ENCODE measurements around the gene MXD1. TPM values are rescaled to one million over a fixed set of nuclear protein-coding genes. Genes with fewer than 3 reads are reported as not detected.

Gene MXD1
- total RNA-seq, 1 donor = 14.5 TPM

GRCh38 chr2:69977186-69977585 lies 62.3 kb downstream of the MXD1 start:
- Histone ChIP-seq H3K79me2 (ENCODE audit: insufficient read depth, low read length) (no peaks in the 10 kb centered on the region), H3K4me2 (ENCODE audit: insufficient read depth, low read length) (no peak overlapping the region), H3K36me3 (ENCODE audit: insufficient read depth, low read length) (no peaks in the 10 kb centered on the region), H2AFZ (ENCODE audit: low read length) (no peak overlapping the region), H3K27ac (ENCODE audit: low read depth, low read length) (no peak overlapping the region), H3K4me3 (ENCODE audit: insufficient read depth, low read length) (no peak overlapping the region), H3K9me3 (ENCODE audit: low read depth, low read length) (no peaks in the 10 kb centered on the region), H4K20me1 (ENCODE audit: insufficient read depth, low read length) (no peaks in the 10 kb centered on the region), H3K4me1 (ENCODE audit: insufficient read depth, low read length) (no peaks in the 10 kb centered on the region), H3K27me3 (ENCODE audit: insufficient read depth, low read length) (no peaks in the 10 kb centered on the region)
- TF ChIP-seq, protein P1, sequence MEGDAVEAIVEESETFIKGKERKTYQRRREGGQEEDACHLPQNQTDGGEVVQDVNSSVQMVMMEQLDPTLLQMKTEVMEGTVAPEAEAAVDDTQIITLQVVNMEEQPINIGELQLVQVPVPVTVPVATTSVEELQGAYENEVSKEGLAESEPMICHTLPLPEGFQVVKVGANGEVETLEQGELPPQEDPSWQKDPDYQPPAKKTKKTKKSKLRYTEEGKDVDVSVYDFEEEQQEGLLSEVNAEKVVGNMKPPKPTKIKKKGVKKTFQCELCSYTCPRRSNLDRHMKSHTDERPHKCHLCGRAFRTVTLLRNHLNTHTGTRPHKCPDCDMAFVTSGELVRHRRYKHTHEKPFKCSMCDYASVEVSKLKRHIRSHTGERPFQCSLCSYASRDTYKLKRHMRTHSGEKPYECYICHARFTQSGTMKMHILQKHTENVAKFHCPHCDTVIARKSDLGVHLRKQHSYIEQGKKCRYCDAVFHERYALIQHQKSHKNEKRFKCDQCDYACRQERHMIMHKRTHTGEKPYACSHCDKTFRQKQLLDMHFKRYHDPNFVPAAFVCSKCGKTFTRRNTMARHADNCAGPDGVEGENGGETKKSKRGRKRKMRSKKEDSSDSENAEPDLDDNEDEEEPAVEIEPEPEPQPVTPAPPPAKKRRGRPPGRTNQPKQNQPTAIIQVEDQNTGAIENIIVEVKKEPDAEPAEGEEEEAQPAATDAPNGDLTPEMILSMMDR (IDR thresholded peaks at IDR 0.05; ENCODE audit: extremely low read depth, low read depth, low read length) = no peak
- DNase-seq (ENCODE audit: insufficient read length, low spot score, missing footprints) = no peak

DNA sequence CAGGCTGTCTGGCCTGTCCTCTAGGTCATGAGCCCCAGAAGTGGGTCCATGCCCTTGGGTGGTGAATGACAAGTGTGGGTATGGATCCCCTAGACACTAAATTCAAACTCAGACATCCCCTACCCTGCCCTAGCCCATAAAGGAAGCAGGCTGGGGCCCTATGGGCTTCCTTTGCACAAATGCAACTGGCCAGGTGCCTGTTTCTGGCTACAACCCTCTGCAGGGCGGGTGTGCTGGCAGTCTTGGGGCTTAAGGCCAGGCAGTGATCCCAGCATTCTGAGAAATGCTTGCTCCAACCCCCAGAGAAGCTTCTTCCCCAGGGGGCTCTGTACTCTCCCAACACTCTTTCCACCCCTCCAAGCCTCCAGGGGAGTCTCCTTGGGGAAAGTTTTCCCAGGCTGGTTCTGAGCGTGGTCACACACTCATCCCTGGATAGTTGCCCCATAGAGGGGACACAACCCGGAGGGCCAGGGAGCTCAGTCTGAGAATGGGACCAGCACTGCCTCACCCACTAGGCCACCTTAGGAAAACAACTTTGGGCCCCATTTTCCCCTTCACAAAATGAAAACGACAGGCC lies 63.1 kb downstream of the MXD1 start:
- H2AFZ ChIP-seq (ENCODE audit: low read length) = no peak overlapping the region
- no peak overlapping the region for H3K27ac ChIP-seq (ENCODE audit: low read depth, low read length)
- no peaks in the 10 kb centered on the region for H3K36me3 ChIP-seq (ENCODE audit: insufficient read depth, low read length)
- TF ChIP-seq, protein P1 (IDR thresholded peaks at IDR 0.05; ENCODE audit: extremely low read depth, low read depth, low read length) = no peak
- H4K20me1 ChIP-seq (ENCODE audit: insufficient read depth, low read length) = no peaks in the 10 kb centered on the region
- H3K4me1 ChIP-seq (ENCODE audit: insufficient read depth, low read length) = no peaks in the 10 kb centered on the region
- H3K4me2 ChIP-seq (ENCODE audit: insufficient read depth, low read length) = no peak overlapping the region
- no peak overlapping the region for H3K4me3 ChIP-seq (ENCODE audit: insufficient read depth, low read length)
- no peaks in the 10 kb centered on the region for H3K79me2 ChIP-seq (ENCODE audit: insufficient read depth, low read length)
- DNase-seq (ENCODE audit: insufficient read length, low spot score, missing footprints) = no peak
- H3K9me3 ChIP-seq (ENCODE audit: low read depth, low read length) = no peaks in the 10 kb centered on the region
- H3K27me3 ChIP-seq (ENCODE audit: insufficient read depth, low read length) = no peaks in the 10 kb centered on the region

- no peak for DNase-seq (ENCODE audit: insufficient read length, low spot score, missing footprints)
- no peaks in the 10 kb centered on the region for H3K36me3 ChIP-seq (ENCODE audit: insufficient read depth, low read length)
- H3K79me2 ChIP-seq (ENCODE audit: insufficient read depth, low read length) = no peaks in the 10 kb centered on the region
- TF ChIP-seq, protein P1 (IDR thresholded peaks at IDR 0.05; ENCODE audit: extremely low read depth, low read depth, low read length) = no peak
- H3K4me1 ChIP-seq (ENCODE audit: insufficient read depth, low read length) = no peaks in the 10 kb centered on the region
- H3K4me3 ChIP-seq (ENCODE audit: insufficient read depth, low read length) = no peak overlapping the region
- no peak overlapping the region for H3K27ac ChIP-seq (ENCODE audit: low read depth, low read length)
- H3K27me3 ChIP-seq (ENCODE audit: insufficient read depth, low read length) = no peaks in the 10 kb centered on the region
- H2AFZ ChIP-seq (ENCODE audit: low read length) = no peak overlapping the region
- H3K9me3 ChIP-seq (ENCODE audit: low read depth, low read length) = no peaks in the 10 kb centered on the region
- no peak overlapping the region for H3K4me2 ChIP-seq (ENCODE audit: insufficient read depth, low read length)
- H4K20me1 ChIP-seq (ENCODE audit: insufficient read depth, low read length) = no peaks in the 10 kb centered on the region
Observed at GRCh38 chr2:69979902-69980807, 65.2 kb downstream of the MXD1 start.

GRCh38 chr2:69983392-69983966 lies 68.6 kb downstream of the MXD1 start:
- no peaks in the 10 kb centered on the region for H3K27me3 ChIP-seq (ENCODE audit: insufficient read depth, low read length)
- no peak overlapping the region for H3K4me2 ChIP-seq (ENCODE audit: insufficient read depth, low read length)
- no peaks in the 10 kb centered on the region for H4K20me1 ChIP-seq (ENCODE audit: insufficient read depth, low read length)
- H3K4me1 ChIP-seq (ENCODE audit: insufficient read depth, low read length) = no peaks in the 10 kb centered on the region
- TF ChIP-seq, protein P1 (IDR thresholded peaks at IDR 0.05; ENCODE audit: extremely low read depth, low read depth, low read length) = no peak
- H3K79me2 ChIP-seq (ENCODE audit: insufficient read depth, low read length) = no peaks in the 10 kb centered on the region
- H3K36me3 ChIP-seq (ENCODE audit: insufficient read depth, low read length) = no peaks in the 10 kb centered on the region
- no peak overlapping the region for H3K4me3 ChIP-seq (ENCODE audit: insufficient read depth, low read length)
- H2AFZ ChIP-seq (ENCODE audit: low read length) = no peak overlapping the region
- no peak overlapping the region for H3K27ac ChIP-seq (ENCODE audit: low read depth, low read length)
- no peaks in the 10 kb centered on the region for H3K9me3 ChIP-seq (ENCODE audit: low read depth, low read length)
- no peak for DNase-seq (ENCODE audit: insufficient read length, low spot score, missing footprints)
